GM18511 (cell line): ENCODE data around the gene PNMA5.
A peak's percentile ranks its signal among the peaks of the same experiment; 100 is the strongest.

ENCODE experiments used
- ATAC-seq: cut with Tn5 transposase; IDR thresholded peaks from one replicate; pipeline ENCODE4 v1.9.1; 2021; ENCODE audit warnings: mild to moderate bottlenecking, moderate library complexity; ENCODE audit not compliant: unreplicated experiment

PNMA5 gene

DNA sequence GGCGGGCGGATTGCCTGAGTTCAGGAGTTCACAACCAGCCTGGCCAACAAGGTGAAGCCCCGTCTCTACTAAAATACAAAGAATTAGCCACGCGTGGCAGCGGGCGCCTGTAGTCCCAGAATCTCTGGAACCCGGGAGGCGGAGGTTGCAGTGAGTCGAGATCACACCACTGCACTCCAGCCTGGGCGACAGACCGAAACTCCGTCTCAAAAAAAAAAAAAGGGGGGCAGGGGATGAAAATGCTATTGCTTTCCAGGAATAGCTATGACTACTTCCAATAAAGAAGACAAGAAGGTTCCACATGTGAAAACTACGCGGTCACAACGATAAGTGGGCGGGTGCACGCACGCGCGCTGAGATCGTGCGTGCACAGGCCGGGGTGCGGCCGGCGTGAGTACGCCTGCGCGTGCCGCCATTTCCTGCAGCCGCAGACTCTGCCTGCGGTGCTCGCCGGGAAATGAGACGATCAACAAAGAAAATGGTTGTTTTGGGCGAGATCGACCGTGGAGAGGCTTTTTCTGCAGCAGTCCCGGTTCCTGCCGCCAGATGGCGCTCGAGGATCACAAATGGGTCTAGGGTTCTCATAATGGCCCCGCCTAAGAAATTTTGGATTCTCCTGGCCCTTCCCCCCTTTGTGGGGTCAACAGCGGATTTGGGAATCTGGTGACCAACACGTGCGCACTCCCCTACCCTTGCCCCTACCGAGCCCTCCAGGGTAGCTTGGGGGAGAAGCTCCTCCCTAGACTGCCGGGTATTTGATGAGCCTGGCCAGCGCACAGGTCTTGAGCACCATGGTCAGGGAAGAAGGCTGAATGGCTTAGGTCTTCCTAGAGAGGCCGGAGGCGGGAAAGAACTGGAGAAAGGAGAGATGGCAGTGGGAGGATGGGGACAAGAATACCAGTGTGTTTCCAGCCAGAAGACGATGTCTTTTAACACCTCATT, 35.1 kb downstream of the PNMA5 start:
- peak; percentile 95 for ATAC-seq

DNA sequence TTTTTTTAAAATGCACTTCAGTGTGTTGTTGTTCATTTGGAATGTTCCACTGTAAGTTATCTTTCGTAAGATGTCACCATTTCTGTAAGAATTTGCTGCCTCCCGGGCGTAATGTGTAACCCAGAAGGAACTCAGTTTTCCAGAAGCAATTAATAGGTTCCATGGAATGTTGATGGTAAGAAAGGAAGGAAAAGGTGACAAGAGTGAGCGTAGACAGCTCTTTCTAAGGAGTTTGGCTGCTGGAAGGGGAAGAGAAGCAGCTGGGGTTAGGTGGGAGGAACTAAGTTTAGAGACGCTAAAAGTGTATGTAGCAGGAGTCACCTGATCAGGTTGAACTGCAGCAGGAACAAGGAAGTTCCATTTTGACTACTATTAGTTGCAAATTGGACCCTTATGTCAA, 35.9 kb downstream of the PNMA5 start:
- ATAC-seq = peak; percentile 11

DNA sequence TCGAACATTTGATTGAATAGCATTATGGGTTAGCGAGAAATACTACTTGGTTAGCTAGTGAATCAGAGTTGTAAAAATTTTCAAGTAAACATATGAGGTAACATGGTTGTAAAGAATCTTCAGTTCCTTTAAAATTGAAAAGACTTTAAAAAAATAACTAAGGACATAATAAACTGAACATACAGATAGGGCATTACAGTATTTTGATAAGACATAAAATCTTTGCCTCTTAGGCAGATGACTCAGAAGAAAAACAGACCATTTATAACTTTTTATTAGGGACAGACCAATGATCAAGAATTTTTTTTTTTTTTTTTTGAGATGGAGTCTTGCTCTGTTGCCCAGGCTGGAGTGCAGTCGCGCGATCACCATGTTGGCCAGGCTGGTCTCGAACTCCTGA, 43.1 kb downstream of the PNMA5 start:
- ATAC-seq = no peak

DNA sequence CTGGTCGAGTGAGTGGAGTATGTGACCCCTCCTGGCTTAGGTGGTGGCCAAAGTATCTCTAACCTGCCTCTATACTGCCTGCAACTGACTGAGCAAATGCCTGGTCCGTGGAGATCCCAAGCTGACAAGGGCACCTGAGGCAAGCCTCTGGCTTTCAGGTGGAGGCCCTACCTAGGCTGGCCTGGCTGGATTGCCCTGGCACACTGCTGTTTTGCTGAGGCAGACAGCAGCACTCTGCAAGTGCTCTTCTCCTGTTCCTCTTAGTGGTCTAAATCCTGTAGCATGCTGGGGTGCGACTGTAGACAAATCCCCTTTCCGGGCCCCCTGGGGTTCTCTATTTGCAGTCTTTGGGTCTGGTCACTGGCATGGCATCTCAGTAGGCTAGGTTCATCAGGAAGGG, 44.8 kb downstream of the PNMA5 start:
- ATAC-seq = no peak

DNA sequence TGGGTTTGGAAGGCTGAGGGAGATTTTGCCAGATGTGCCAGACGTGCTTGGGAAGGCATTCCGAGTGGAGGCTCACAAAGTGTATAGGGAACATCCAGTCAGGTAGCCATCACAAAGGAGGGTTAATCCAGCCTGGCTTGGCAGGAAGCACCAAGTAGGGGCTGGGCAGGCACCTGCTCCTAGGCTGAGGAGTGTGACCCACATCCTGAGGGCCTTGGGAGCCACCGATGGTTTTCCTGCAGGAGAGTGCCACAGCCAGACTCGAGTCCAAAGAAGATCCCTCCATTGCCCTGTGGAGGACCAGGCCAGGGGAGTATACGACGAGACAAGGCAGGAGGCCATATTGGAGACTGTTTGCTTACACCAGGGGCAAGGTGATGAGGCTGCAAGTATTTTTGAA, 47.2 kb downstream of the PNMA5 start:
- no peak for ATAC-seq

DNA sequence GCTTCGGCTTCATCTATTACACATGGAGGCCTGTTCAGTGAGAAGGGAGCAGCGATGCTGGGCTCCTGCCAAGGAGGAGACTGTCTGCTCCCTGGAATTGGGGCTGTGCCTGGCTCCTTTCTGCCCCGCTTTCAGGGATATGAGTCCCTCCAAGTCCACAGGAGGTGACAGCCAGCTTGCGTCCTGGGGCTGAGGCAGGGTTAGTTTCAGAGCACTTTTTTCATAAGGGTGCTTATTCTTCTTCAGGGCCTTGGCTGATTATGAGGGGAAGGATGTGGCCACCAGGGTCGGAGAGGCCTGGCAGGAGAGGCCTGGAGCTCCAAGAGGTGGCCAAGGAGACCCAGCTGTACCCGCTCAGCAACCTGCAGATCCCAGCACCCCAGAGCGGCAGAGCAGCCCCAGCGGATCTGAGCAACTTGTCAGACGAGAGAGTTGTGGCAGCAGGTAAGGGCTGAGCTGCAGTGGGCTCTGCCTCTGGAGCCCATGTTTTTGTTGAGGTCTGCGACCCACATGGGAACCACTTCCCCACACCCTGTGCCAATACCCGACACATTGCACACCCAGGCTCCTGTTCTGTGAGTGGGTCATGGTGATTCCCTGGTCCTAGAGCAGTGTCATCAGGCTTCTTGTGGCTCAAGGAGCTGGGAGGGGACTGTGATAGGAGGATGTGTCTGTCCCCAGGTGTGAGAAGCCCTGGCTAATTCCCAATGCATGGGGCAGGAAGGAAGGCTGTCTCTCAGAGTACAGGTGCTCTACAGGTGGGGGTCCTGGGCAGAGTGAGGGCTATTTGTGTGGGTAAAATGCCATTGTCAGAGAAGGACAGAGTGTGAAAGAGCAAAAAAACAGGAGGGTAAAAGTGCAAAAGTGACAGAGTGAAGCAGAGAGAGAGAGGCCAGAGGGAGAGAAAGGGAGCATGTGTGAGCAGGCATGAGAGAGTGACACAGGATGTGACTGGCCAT, 48.6 kb downstream of the PNMA5 start:
- ATAC-seq = no peak

DNA sequence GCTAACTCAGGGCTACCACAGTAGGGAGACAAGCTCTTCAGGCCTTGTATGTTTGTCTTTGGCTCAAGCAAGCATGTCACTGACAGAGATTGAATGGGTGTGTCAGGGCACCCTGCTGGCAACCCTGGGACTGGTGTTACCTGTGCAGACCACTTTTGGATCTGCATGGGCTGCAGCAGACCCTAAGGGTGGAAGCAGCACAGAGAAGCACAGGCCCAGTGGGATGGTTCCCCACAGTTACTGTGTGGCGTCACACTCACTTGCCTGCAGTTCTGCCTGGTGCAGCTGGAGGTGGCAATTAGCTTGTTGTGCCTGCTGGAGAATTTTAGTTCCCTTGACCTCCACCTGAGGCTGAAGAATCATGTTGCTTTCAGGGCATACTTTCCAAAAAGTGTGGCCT, 50.1 kb downstream of the PNMA5 start:
- ATAC-seq = no peak

DNA sequence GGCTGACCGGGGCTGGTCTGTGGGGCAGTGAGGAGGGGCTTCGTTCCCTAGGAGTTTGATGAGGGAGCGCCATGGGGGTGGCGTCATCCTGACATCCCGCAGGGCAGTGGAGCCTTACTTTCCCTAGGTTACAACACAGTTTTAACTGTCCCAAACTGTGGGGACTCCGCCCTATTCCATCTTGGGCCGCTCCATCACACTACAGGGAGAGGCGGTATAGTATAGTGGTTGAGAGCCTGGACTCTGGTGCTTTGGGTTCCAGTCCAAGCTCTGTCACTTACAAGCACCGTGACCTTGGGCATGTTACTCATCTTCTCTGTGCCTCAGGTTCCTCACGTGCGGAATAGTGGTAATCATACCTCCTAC, 51.9 kb downstream of the PNMA5 start:
- no peak for ATAC-seq

DNA sequence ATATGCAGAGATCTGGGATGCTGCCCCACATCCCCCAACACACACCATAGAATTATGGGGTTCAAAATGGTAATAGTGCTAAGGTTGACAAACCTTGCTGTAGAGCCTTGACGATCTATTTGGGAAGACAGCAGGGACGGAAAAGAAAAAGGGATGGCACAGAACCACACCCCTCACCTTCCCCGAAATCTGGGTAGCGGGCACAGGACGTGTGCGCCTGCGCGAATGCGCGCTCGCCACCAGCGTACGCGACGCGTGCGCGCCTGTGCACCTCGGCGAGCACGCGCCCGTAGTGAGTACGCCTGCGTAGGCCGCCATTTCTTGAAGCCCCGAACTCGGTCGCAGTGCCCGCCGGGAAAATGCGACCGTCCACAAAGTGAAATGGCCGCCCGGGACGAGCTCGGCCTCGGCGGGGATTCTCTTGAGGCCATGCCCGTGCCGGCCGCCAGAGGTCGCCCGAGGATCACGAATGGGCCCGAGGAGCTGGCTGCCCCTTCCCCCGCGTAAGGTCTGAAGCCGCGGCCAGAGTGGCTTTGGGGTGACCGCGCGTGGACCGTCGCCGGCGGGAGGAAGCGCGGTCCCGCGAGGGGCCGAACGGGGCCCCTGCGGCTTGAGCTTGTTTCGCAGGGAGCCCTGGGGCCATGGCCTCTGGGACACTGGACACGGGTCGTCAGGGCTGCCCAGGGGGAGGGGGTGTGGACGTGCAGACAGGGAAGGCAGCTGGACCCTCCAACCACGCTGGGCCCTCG, 52.4 kb downstream of the PNMA5 start:
- ATAC-seq = peak; percentile 89
